Activated CD4-positive, alpha-beta T cell treated with anti-CD3 and anti-CD28 coated beads, Interleukin-2, amount 50 U/mL, for 4 hours (primary cell): ENCODE measurements around the gene OR5V1.
"Not testable (repeated sequence)": the region's sequence is repeated elsewhere in the genome, so short reads cannot be mapped to it uniquely, and the experiment has no call there.

Experiments used
- DNase-seq, 2 experiments: peaks; one replicate each; pipeline ENCODE4 v3.0.0-alpha.2; 2020

Gene OR5V1

DNA sequence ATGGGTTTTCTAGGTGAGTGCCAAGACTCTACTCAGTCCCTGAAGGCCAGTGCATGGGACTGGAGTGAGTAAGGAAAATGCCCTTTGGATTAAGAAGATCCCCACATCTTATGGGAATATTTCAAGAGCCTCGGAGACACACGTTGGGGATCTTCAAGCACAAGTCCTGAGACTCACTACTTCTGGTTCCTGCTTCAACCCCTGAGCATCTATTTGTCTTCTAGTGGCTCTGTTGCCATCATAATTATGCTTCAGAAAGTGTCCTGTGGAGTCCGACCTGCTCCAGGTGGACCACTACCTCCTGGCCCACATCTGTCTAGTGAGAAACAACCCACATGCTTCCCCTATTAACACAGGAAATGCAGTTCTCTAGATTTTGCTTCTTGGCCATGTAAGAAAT, at the start of gene OR5V1:
TSS of gene OR5V1 (minus strand) at position 101 of the 400 bp plus-strand sequence. CDS start 12,670 bp downstream, outside the sequence.
- no peak for DNase-seq

DNA sequence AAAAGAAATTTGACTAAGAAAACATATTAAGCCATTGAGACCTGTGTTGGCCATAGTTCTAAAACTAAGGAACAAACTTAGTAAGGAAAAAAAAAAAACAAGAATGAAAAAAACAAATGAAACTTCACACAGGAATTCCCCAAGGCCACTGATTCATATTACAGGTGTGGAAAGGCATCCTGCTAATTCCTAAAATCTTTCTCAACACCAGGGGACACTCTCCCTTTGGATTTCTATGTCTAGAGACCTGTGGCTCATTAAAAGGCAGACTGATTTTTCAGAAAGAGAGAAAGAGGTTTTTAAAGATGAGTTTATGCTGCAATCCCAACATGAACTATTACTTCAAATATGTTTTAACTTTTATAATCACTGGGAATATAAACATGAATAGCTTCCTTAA, 45.9 kb upstream of the OR5V1 start, which contains the start of gene OR12D1:
TSS of gene OR12D1 (plus strand) at position 341 of the 400 bp plus-strand sequence.
- no peak for DNase-seq

DNA sequence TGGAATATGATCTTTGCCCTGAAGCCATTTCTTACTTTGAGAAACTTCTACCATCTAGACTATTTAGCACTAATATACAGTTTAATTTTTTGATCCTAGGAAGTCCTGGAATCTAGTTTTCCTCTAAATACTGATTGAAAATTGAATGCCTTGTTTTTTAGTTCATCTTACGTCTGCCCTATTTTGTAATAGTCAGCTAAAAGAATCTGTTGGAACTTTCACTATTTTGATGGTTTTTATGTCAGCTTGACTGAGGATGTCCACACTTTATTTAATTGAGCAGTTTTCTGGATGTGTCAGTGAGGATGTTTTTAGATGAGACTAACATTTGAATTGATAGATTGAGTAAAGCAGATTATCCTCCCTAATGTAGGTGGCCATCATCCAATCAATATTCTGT, 35.1 kb upstream of the OR5V1 start:
- no peak for DNase-seq

DNA sequence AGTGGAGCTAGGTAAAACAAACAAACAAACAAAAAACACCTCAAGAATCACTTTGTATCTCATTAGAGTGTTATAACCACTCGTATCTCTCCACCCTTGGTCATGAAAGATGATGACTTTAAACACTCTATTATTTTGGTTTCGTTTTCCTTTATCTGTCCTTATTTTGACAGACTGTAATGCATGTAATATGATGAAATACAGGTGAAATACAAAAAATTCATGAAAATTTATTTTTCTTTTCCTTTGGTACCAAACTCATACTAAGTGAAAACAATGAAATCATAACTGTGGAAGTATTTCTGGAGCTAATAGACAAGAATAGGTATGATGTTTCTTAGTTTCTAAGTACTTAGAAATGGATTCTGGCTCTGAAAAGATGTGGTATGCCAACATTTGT, 30.9 kb upstream of the OR5V1 start:
- no peak for DNase-seq

DNA sequence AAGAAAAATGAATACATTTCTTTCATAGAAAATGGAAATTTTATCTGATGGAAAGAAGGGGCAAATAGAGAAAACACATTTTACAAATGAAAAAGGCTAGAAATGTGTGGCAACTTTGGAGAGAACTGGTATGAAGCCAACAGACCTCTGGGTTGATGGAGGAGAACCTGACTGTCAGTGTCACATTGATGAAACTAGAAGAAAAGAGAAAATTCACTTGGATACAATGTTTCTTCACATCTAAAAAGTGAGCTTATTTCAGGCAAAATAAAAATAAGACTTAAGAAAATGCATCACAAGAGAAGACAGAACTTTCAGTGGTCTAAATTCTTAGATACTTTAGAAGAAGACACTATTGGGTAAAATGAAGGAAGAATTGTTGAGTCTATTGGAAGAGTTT, 26.7 kb upstream of the OR5V1 start, which contains the start of gene OR12D2:
TSS of gene OR12D2 (plus strand) at position 301 of the 400 bp plus-strand sequence. CDS start 1,069 bp downstream, outside the sequence.
- DNase-seq, result no peak

DNA sequence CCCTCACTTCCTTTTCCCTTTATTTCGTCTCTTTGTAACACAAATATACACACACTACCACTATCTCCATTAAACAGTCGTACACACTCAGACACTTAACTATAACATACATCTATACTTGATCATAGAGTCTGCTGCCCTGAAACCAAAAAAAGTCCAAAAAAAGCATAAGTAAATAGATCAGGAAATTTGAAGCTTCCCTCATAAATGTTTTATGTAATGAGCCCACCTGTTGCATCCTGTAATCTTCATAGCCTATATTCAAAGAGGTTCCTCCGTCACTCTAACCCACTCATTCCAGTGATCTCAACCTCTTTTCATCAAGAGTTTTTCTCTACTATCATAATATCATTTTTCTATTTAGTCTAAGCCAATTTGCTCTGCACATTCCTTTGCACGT, 19.9 kb upstream of the OR5V1 start:
- no peak for DNase-seq

DNA sequence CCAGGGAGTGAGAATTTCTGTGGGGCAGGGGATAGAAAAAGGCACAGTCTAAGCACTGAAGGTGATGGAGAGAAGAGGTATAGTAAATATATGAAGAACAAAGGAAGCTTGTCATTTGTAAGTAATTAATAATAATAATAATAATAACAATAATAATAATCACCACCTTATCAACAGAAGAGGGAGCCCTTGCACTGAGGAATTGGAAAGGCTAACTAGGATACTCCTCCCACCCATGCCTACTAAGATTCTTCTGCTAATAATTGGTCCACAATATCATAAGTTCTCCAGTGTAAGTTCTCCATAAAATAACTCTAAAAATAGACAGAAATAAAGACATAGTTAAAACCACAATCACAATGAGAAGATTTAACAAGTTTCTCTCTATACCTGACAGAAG, 7.3 kb upstream of the OR5V1 start:
- no peak for DNase-seq

DNA sequence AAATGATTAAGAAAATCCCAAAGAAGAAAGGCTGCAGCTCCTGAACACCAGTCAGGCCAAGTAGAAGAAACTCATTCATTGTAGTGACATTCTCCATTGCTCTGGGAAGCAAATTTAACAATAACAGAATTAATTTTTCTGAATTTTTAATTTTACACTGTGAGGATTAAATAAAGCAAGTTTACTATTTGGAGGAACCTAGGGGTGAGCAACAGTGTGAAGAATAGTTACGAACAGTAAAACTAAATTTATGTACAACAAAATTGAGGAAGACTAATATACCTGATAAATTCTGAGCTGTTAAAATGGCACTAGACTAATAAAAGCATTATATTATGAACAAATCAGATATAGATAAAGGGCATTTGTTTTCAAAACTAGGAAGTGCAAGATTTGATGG, 6.5 kb upstream of the OR5V1 start, which contains the start of gene OR12D3:
TSS of gene OR12D3 (minus strand) at position 101 of the 400 bp plus-strand sequence. CDS start at position 97, 4 bp downstream.
- no peak for DNase-seq

DNA sequence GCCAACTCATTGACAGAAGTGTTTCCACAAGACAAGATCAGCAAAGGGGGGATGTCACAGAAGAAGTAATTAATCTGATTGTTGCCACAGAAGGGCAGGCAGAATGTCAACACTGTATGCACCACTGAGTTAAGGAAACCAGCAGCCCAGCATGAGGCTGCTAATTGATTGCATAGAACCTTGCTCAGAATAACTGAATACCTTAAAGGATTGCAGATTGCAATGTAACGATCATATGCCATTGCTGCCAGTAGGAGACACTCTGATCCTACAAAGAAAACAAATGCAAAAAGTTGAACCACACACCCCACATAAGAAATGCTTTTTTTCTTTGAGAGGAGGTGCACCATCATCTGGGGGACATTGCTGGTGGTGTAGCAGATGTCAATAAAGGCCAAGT, 13.1 kb downstream of the OR5V1 start:
- DNase-seq, result no peak

DNA sequence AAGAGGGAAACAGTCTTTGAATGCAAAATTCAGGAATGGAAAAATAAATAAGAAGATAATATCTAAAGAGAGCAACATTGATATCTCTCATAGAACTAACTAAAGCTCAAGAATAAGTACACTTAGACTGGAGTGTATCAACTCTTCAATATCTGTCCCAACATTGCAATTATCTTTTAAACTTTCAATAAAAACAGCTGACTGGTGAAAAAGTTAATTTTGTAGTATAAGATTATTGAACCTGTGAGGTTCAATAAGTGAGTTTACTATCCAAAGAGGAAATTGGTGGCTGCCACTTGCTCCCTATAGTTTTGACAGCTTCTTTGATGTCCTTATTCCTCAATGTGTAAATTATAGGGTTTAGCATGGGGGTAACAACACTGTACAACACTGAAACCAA, 13.7 kb downstream of the OR5V1 start:
- no peak for DNase-seq

DNA sequence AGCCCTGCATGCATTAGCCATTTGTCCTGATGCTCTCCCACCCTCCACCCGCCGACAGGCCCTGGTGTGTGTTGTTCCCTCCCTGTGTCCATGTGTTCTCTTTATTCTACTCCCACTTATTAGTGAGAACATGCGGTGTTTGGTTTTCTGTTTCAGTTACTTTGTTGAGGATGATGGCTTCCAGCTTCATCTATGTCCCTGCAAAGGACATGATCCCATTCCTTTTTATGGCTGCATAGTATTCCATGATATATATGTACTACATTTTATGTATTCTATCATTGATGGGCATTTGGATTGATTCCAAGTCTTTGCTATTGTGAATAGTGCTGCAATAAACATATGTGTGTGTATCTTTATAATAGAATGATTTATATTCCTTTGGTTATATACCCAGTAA, 19.3 kb downstream of the OR5V1 start:
- not testable (repeated sequence) for DNase-seq

DNA sequence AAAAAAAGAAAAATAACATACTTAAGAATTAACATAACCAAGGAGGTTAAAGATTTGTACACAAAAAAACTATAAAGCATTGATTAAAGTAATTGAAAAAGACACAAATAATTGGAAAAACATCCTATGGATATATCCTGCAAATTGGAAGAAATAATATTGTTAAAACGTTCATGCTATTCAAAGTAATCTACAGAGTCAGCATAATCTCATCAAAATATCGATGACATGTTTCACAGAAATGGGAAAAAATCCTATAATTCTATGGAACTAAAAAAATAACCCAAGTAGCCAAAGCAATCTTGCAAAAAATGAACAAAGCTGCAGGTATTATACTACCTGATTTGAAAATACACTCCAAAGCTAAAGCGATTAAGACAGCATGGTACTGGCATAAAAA, 23.3 kb downstream of the OR5V1 start:
- no peak for DNase-seq

DNA sequence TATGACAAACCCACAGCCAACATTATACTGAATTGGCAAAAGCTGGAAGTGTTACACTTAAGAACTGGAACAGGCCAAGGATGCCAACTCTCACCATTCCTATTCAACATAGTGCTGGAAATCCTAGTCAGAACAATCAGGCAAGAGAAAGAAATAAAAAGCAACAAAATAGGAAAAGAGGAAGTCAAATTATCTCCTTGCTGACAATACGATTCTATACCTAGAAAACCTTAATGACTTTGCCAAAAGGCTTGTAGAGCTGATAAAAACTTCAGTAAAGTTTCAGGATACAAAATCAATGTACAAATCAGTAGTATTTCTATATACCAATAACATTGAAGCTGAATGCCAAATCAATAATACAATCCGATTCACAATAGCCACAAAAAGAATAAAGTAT, 32.4 kb downstream of the OR5V1 start:
- no peak for DNase-seq

DNA sequence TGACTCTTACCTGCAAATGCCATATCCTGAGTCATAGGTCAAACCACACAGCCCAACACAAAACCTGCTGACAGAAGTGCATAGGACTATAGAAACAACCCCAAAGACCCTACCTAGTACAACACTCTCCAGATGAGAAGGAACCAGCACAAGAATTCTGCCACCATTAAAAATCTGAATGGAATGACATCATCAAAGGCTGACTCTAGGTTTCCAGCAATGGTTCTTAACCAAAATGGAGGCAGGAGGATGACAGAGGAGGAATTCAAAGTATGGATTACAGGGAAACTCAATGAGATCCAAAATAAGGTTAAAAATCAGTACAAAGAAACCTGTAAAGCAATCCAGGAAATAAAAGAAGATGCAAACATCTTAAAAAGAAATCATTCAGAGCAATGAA, 36.0 kb downstream of the OR5V1 start:
- DNase-seq, result no peak

DNA sequence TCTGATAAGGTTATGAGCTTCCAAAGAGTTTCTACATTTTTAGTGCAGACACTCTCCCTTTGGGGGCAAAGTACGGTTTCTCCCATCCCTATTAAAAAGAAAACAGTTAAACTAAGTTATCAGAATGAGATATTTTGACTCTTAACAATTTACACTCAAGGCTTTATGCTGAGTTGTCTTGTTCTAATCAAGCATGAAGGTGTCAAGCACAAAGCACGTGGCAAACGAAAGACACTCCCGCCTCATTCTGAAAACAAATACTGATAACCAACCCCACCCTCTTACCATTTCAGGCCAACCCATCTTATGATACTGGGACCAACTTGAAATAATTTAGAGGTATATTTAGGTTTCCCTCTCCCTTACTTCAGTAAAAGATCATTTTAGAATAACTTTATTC, 42.9 kb downstream of the OR5V1 start:
- DNase-seq, result no peak

DNA sequence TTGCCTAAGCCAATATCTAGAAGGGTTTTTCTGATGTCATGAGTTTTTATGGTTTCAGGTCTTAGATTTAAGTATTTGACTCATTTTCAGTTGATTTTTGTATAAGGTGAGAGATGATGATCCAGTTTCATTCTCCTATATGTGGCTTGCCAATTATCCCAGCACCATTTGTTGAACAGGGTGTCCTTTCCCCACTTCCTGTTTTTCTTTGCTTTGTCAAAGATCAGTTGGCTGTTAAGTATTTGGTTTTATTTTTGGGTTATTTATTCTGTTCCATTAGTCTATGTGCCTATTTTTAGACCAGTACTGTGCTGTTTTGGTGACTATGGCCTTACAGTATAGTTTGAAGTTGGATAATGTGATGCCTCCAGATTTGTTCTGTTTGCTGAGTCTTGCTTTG, 45.3 kb downstream of the OR5V1 start:
- DNase-seq, result not testable (repeated sequence)

DNA sequence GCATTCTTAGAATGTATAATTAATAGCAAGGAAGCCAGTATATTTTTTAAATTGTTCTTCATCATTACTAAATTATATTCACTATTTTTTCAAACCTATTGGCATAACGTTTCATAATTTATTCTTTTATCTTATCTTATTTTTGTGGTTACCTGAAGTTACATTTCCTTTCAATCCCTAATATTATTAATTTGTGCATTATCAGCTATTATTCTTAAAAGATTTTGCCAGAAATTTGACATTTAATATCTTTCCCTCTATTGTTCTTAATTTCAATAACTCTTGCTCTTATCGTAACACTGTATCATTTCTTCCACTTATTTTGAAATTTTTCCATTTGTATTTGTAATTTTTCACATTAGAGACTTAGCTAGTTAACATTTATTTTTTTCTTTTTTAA, 48.7 kb downstream of the OR5V1 start:
- DNase-seq, result no peak
